ENCODE measurements around the gene GLUL. TPM values are rescaled to one million over a fixed set of nuclear protein-coding genes. Genes with fewer than 3 reads are reported as not detected.
"Not testable (repeated sequence)": the region's sequence is repeated elsewhere in the genome, so short reads cannot be mapped to it uniquely, and the experiment has no call there.

GLUL gene
- total and polyA plus RNA-seq, 7 donors = 1,157 to 6,689 (median 2,051) TPM

DNA sequence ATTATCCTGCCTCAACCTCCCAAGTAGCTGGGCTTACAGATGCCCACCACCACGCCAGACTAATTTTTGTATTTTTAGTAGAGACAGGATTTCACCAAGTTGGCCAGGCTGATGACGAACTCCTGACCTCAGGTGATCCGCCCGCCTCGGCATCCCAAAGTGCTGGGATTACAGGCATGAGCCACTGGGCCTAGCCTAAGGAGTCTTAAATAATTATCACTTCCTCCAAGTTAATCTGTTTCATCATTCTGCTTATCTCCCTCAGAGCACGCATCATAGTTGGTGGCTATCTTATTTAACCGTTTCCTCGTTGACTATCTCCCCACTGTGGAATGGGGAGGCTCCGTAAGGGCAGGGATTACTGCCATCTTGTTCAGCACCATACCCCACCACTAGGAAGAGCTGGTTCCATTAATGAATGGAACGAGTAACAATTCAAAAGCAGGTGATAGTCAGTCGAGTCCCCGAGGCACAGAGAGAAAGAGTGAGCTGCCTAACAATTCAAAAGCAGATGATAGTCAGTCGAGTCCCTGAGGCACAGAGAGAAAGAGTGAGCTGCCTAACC is 52.7 kb downstream of the GLUL start:
- H3K4me3 ChIP-seq = no peak overlapping the region
- H3K4me1 ChIP-seq = peaks cover 28% of the 10 kb centered on the region
- DNase-seq = no peak
- H3K36me3 ChIP-seq (ENCODE audit: insufficient read depth in 1 of 2, low read depth in 1 of 2) = no peaks in the 10 kb centered on the region
- 94 to 96% (median 96%) methylated on average over 13 of the region's 13 CpGs for WGBS, 3 donors
- H3K27me3 ChIP-seq (ENCODE audit: insufficient read depth in 3 of 3, low read length in 2 of 3) = no peaks in the 10 kb centered on the region
- no peak overlapping the region for H3K27ac ChIP-seq
- TF ChIP-seq, protein P1, sequence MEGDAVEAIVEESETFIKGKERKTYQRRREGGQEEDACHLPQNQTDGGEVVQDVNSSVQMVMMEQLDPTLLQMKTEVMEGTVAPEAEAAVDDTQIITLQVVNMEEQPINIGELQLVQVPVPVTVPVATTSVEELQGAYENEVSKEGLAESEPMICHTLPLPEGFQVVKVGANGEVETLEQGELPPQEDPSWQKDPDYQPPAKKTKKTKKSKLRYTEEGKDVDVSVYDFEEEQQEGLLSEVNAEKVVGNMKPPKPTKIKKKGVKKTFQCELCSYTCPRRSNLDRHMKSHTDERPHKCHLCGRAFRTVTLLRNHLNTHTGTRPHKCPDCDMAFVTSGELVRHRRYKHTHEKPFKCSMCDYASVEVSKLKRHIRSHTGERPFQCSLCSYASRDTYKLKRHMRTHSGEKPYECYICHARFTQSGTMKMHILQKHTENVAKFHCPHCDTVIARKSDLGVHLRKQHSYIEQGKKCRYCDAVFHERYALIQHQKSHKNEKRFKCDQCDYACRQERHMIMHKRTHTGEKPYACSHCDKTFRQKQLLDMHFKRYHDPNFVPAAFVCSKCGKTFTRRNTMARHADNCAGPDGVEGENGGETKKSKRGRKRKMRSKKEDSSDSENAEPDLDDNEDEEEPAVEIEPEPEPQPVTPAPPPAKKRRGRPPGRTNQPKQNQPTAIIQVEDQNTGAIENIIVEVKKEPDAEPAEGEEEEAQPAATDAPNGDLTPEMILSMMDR (IDR thresholded peaks at IDR 0.05) = no peak
- intact Hi-C loops (cut with DNase I) = no loop called here
- H3K9me3 ChIP-seq = no peaks in the 10 kb centered on the region
- ATAC-seq = no peak

- Histone ChIP-seq H3K36me3 (ENCODE audit: insufficient read depth in 1 of 2, low read depth in 1 of 2) (no peaks in the 10 kb centered on the region), H3K9me3 (no peaks in the 10 kb centered on the region), H3K4me3 (peak overlapping the region; percentile 1), H3K27me3 (ENCODE audit: insufficient read depth in 3 of 3, low read length in 2 of 3) (no peaks in the 10 kb centered on the region), H3K27ac (peak overlapping the region; percentile 71), H3K4me1 (peaks cover 28% of the 10 kb centered on the region)
- TF ChIP-seq, protein P1 (IDR thresholded peaks at IDR 0.05) = no peak
- peak; percentile 31 to 69 for DNase-seq
- intact Hi-C loops (cut with DNase I) = no loop called here
- peak; percentile 79 to 87 (median 85) for ATAC-seq
- WGBS, 3 donors = 14 to 17% (median 16%) methylated on average over 10 of the region's 10 CpGs
Measured at GRCh38 chr1:182337736-182338571, 53.6 kb downstream of the GLUL start.

- Histone ChIP-seq H3K4me3 (no peak overlapping the region), H3K27ac (peak overlapping the region; percentile 30), H3K4me1 (peaks cover 28% of the 10 kb centered on the region), H3K9me3 (no peaks in the 10 kb centered on the region), H3K36me3 (ENCODE audit: insufficient read depth in 1 of 2, low read depth in 1 of 2) (no peaks in the 10 kb centered on the region), H3K27me3 (ENCODE audit: insufficient read depth in 3 of 3, low read length in 2 of 3) (no peaks in the 10 kb centered on the region)
- ATAC-seq (peak in 2 of 4 donors; percentile 41 to 58), DNase-seq (no peak)
- 62 to 68% (median 63%) methylated on average over 16 of the region's 16 CpGs for WGBS, 3 donors
- TF ChIP-seq, protein P1 (IDR thresholded peaks at IDR 0.05) = no peak
- intact Hi-C loops (cut with DNase I) = no loop called here
Measured at GRCh38 chr1:182335771-182336566, 55.6 kb downstream of the GLUL start.

GRCh38 chr1:182333071-182333571 is 58.5 kb downstream of the GLUL start:
- DNase-seq; ATAC-seq; H3K27me3 ChIP-seq (ENCODE audit: insufficient read depth in 3 of 3, low read length in 2 of 3); H3K9me3 ChIP-seq; H3K36me3 ChIP-seq (ENCODE audit: insufficient read depth in 1 of 2, low read depth in 1 of 2); intact Hi-C loops (cut with DNase I); H3K4me3 ChIP-seq; H3K27ac ChIP-seq: not testable (repeated sequence)
- peaks cover 26% of the 10 kb centered on the region for H3K4me1 ChIP-seq
- WGBS, 3 donors = 94 to 99% (median 96%) methylated on average over 4 to 5 of the region's 5 CpGs

Data from psoas muscle (tissue), 8 donors.